Metanephros (tissue), 2 donors: Measurements from ENCODE around the gene AMT. TPM values are rescaled to one million over a fixed set of nuclear protein-coding genes. Genes with fewer than 3 reads are reported as not detected.

Experiments used
- small RNA-seq: library from RNA; depleted of rRNA; stranded (forward); fragments of <200 nt; gene quantifications from one replicate; pipeline ENCODE3, GENCODE V24; 2014; ENCODE audit warnings: low replicate concordance
- total RNA-seq: library from RNA; depleted of rRNA; stranded (reverse); fragments of >200 nt; gene quantifications from one replicate; pipeline ENCODE4 v1.2.3, GENCODE V29; 2014

Gene AMT
- total RNA-seq: 25.1 TPM

GRCh38 chr3:49422379-49423248 lies at the start of gene AMT:
AMT (minus strand) TSS chr3:49422473; CDS start chr3:49422450, 23 bp downstream.

GRCh38 chr3:49469936-49470713 lies 47.9 kb upstream of the AMT start, which contains the start of gene DAG1:
DAG1 (plus strand) TSS chr3:49470267; CDS start chr3:49510535, 40,268 bp downstream.

GRCh38 chr3:49411968-49412631 lies 10.2 kb downstream of the AMT start, which contains the start of the genes RHOA and TCTA:
RHOA (minus strand) TSS chr3:49411976; CDS start chr3:49375589, 36,387 bp downstream.
TCTA (plus strand) TSS chr3:49412423; CDS start chr3:49412427, 4 bp downstream.

Small RNAs within 50 kb of the gene (small RNA-seq; reads per million reads assigned to genes)
- not detected for gene RNA5SP130

Other genes with a start within 250 kb of the AMT start
- 5.2 TPM for gene C3orf62, start 145.2 kb downstream of the AMT start, total RNA-seq
- gene USP4, start 82.4 kb downstream of the AMT start, total RNA-seq: 41.9 TPM
- 118 TPM for gene GPX1, start 64.1 kb downstream of the AMT start, total RNA-seq
- gene RHOA, start 10.5 kb downstream of the AMT start, total RNA-seq: 299 TPM
- 35.4 TPM for gene TCTA, start 10.1 kb downstream of the AMT start, total RNA-seq
- gene NICN1, start 6.9 kb upstream of the AMT start, total RNA-seq: 14.8 TPM
- 94.5 TPM for gene DAG1, start 47.8 kb upstream of the AMT start, total RNA-seq
- gene BSN, start 132.0 kb upstream of the AMT start, total RNA-seq: 1.5 TPM